Stimulated activated CD8-positive, alpha-beta memory T cell treated with anti-CD3 and anti-CD28 coated beads, Interleukin-12 subunit alpha, Interleukin-12 subunit beta, amount 100 ng/mL, for 24 hours (primary cell): Measurements from ENCODE around the gene SH2B3.
"Not testable (repeated sequence)": the region's sequence is repeated elsewhere in the genome, so short reads cannot be mapped to it uniquely, and the experiment has no call there.

Experiments used
- DNase-seq: peaks from one replicate; pipeline ENCODE4 v3.0.0-alpha.2; 2020; ENCODE audit errors: extremely low read depth

The SH2B3 gene

GRCh38 chr12:111458546-111459172, 52.9 kb downstream of the SH2B3 start:
- DNase-seq: no peak

GRCh38 chr12:111460111-111460510, 54.4 kb downstream of the SH2B3 start:
- DNase-seq: not testable (repeated sequence)

GRCh38 chr12:111462210-111462769, 56.6 kb downstream of the SH2B3 start:
- DNase-seq: no peak

- DNase-seq: no peak
These were observed 61.6 kb downstream of the SH2B3 start for GRCh38 chr12:111467092-111467856.

- DNase-seq: no peak
These were observed 62.1 kb downstream of the SH2B3 start for GRCh38 chr12:111467857-111468241.

GRCh38 chr12:111469401-111469800, 63.7 kb downstream of the SH2B3 start:
- no peak for DNase-seq

- DNase-seq: no peak
These were observed 65.5 kb downstream of the SH2B3 start for GRCh38 chr12:111471236-111471635.

- no peak for DNase-seq
These were observed 76.7 kb downstream of the SH2B3 start for GRCh38 chr12:111482462-111482861.

- DNase-seq: no peak
These were observed 82.5 kb downstream of the SH2B3 start for GRCh38 chr12:111488271-111488670.

- no peak for DNase-seq
These were observed 83.1 kb downstream of the SH2B3 start for GRCh38 chr12:111488798-111489197.

- DNase-seq: not testable (repeated sequence)
These were observed 87.3 kb downstream of the SH2B3 start for GRCh38 chr12:111492979-111493378.

- no peak for DNase-seq
These were observed 89.0 kb downstream of the SH2B3 start for GRCh38 chr12:111494676-111495075.
